HEK293T (cell line): Measurements from ENCODE around the gene RORB.

Experiments
- CTCF ChIA-PET: fragments of 350-600 bp; formaldehyde crosslinking; extraction: SDS; loops from one replicate; lab custom pipeline; 2021; ENCODE audit warnings: antibody characterized with exemption, inconsistent platforms; lab: Yijun Ruan, JAX
- POLR2A ChIA-PET: fragments of 350-600 bp; formaldehyde crosslinking; extraction: SDS; loops from one replicate; lab custom pipeline; 2020; ENCODE audit warnings: antibody characterized with exemption, inconsistent platforms; lab: Yijun Ruan, JAX
- DNase-seq: peaks from one replicate; pipeline ENCODE4 v3.0.0; 2012; ENCODE audit warnings: mixed read lengths; ENCODE audit errors: extremely low spot score
- ARNT ChIP-seq: fragments of 450-650 bp; IDR thresholded peaks from 2 replicates; pipeline ENCODE4 v1.6.1; 2017; ENCODE audit warnings: mild to moderate bottlenecking
- BHLHE40 ChIP-seq: fragments of 450-650 bp; IDR thresholded peaks from 2 replicates; pipeline ENCODE4 v1.6.1; 2016; ENCODE audit warnings: mild to moderate bottlenecking, moderate library complexity, borderline replicate concordance
- CTBP1 ChIP-seq: fragments of 450-650 bp; IDR thresholded peaks from 2 replicates; pipeline ENCODE4 v1.6.1; 2016; ENCODE audit warnings: borderline replicate concordance
- ELF4 ChIP-seq: fragments of 450-650 bp; IDR thresholded peaks from 2 replicates; pipeline ENCODE4 v1.6.1; 2017; ENCODE audit warnings: antibody characterized with exemption
- FOXA1 ChIP-seq: fragments of 450-650 bp; IDR thresholded peaks from 2 replicates; pipeline ENCODE4 v1.6.1; 2016; ENCODE audit warnings: mild to moderate bottlenecking
- FOXK2 ChIP-seq: fragments of 450-650 bp; IDR thresholded peaks from 2 replicates; pipeline ENCODE4 v1.6.1; 2016; ENCODE audit warnings: mild to moderate bottlenecking
- FOXM1 ChIP-seq: fragments of 450-650 bp; IDR thresholded peaks from 2 replicates; pipeline ENCODE4 v1.6.1; 2017; ENCODE audit warnings: mild to moderate bottlenecking, borderline replicate concordance
- HDGF ChIP-seq: fragments of 450-650 bp; IDR thresholded peaks from 2 replicates; pipeline ENCODE4 v1.6.1; 2017; ENCODE audit warnings: antibody characterized with exemption, borderline replicate concordance
- L3MBTL2 ChIP-seq: fragments of 450-650 bp; conservative IDR thresholded peaks from 2 replicates; pipeline ENCODE4 v1.6.1; 2016; ENCODE audit warnings: mild to moderate bottlenecking
- LEF1 ChIP-seq: fragments of 450-650 bp; IDR thresholded peaks from 2 replicates; pipeline ENCODE4 v1.6.1; 2017; ENCODE audit warnings: mild to moderate bottlenecking, borderline replicate concordance
- NFRKB ChIP-seq: fragments of 450-650 bp; IDR thresholded peaks from 2 replicates; pipeline ENCODE4 v1.6.1; 2016; ENCODE audit warnings: mild to moderate bottlenecking, moderate library complexity
- SP1 ChIP-seq: fragments of 450-650 bp; IDR thresholded peaks from 2 replicates; pipeline ENCODE4 v1.6.1; 2017
- SUZ12 ChIP-seq: fragments of 450-650 bp; IDR thresholded peaks from 2 replicates; pipeline ENCODE4 v1.6.1; 2016; ENCODE audit warnings: mild to moderate bottlenecking
- TARDBP ChIP-seq: fragments of 450-650 bp; IDR thresholded peaks from 2 replicates; pipeline ENCODE4 v1.6.1; 2016
- ZNF384 ChIP-seq: fragments of 450-650 bp; IDR thresholded peaks from 2 replicates; pipeline ENCODE4 v1.6.1; 2016
- TF ChIP-seq, protein P1 (sequence below): fragments of 450-650 bp; IDR thresholded peaks from 2 replicates; pipeline ENCODE4 v1.6.1; 2016

Gene RORB

DNA sequence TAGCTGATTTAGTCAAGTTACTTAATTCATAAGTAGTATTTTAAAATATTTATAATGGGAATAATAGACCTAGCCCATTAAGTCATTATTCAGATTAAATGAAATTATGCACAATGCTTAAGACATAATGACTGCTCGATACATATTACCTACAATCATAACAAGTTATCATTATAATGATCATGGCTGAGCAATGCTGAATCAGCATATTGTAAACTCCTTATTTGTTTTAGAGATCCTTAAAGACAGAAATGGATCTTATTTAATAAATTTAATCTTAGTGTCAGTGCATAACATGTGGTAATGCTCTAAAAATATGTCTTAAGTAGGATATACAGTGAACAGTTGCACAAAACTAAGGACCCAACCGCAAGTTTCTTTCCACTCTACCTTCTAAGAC, 221.6 kb downstream of the RORB start:
- ChIA-PET POLR2A (no interaction called here), CTCF (no interaction called here)
- DNase-seq = no peak
- TF ChIP-seq NFRKB = no peak
- TF ChIP-seq ZNF384 = no peak
- TF ChIP-seq CTBP1 = no peak

DNA sequence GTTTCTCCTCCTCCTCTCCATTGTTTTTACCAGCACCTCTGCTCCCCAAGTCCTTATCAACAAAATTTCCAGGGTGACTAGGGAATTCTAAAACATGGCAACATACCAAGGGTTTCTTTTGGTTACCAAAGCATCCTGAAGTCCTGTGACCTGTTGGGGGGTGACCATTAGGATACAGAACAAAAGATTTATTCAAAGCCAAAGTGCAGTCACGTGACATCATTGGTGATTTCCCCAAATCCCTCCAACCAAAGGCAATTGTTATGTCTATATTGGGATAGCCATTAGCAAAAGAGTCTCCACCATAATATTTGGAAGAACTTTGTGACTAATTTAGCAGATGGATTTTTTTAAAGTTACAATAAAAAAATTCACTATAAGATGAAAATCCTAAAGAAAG, 222.2 kb downstream of the RORB start:
- TF ChIP-seq FOXM1 (no peak), NFRKB (no peak), ARNT (no peak), HDGF (no peak), ZNF384 (no peak), CTBP1 (no peak), FOXK2 (no peak), L3MBTL2 (no peak), SP1 (no peak), FOXA1 (no peak)
- DNase-seq = no peak
- CTCF ChIA-PET = no interaction called here
- POLR2A ChIA-PET = no interaction called here

DNA sequence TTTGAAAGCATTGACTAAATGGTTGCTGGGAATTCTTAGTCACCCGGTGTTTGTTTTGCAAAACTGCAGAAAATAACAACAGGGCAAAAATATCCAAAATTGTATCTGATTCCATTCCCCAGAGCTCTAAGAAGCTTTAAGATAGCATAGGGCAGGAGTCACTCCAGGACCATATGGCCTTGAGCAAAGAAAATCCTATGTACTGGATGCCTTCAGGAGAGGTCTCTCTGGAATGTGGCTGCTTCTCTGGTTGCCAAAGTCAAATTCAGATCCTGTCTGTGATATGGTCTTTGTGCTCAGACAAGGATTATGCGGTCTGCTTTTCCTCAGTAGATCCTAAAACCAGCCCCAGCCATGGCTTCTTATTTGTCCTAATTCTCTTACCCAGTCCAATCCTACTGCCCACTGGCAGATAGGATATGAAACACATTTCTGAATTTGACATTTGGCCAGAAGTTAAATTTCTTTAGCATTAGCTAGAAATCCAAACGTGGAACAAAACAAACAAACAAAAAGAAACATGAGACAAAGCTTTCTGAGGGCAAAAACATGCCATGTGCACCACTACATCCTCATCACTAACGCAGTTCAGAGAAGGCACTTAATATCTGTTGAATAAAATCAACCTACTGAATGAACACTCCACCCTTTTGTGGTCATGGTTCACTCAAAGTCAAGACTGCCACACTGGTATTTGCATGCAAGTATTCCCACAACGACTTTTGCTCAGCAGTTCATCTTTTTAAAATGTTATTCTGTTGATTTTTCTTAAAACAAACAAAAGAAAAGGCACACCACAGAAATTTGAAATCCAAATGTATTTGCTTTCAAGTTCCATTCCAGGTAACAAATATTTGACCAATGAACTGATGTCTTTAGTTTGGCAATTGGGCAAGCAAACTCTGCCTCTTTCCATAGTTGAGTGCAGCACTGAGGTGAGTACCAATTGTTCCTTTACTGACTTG, 224.8 kb downstream of the RORB start:
- POLR2A ChIA-PET = no interaction called here
- DNase-seq = no peak
- CTCF ChIA-PET = no interaction called here
- TF ChIP-seq LEF1 = no peak
- no peak for TF ChIP-seq SP1
- no peak for TF ChIP-seq BHLHE40
- TF ChIP-seq ARNT = no peak
- no peak for TF ChIP-seq NFRKB
- TF ChIP-seq HDGF = no peak
- TF ChIP-seq SUZ12 = no peak

GRCh38 chr9:74724317-74724716, 227.2 kb downstream of the RORB start:
- TF ChIP-seq L3MBTL2 (no peak), ELF4 (no peak), SP1 (no peak), FOXM1 (no peak), ARNT (no peak), SUZ12 (no peak), ZNF384 (no peak), FOXA1 (no peak), NFRKB (no peak), TARDBP (no peak), CTBP1 (no peak), HDGF (no peak), FOXK2 (no peak), LEF1 (no peak), BHLHE40 (no peak)
- TF ChIP-seq, protein P1, sequence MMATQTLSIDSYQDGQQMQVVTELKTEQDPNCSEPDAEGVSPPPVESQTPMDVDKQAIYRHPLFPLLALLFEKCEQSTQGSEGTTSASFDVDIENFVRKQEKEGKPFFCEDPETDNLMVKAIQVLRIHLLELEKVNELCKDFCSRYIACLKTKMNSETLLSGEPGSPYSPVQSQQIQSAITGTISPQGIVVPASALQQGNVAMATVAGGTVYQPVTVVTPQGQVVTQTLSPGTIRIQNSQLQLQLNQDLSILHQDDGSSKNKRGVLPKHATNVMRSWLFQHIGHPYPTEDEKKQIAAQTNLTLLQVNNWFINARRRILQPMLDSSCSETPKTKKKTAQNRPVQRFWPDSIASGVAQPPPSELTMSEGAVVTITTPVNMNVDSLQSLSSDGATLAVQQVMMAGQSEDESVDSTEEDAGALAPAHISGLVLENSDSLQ = no peak
- DNase-seq = no peak
- CTCF ChIA-PET = no interaction called here
- POLR2A ChIA-PET = no interaction called here

DNA sequence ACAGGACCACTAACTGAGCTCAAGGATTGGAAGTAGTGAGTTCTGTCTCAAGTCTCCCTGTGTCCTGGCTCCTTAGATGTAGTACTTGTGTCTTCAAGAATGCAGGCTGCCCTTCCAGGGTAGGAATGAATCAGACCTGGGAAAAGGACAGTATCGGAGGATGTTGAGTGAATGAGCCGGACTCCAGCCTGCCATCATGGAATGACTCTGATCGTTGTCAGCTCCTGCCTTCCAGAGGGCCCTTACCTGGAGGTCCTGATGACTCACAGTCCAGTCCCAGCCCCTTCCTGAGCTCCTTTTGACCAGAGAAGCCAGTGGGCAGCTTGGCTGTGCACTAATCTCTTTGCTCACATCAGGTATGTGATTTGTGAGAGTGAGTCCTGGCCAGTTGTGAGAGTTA, 229.4 kb downstream of the RORB start:
- POLR2A ChIA-PET = no interaction called here
- CTCF ChIA-PET = no interaction called here
- TF ChIP-seq SP1 (no peak), ARNT (no peak), FOXM1 (no peak), BHLHE40 (no peak), CTBP1 (no peak), LEF1 (no peak), ZNF384 (no peak), FOXA1 (no peak), NFRKB (no peak), FOXK2 (no peak), HDGF (no peak), ELF4 (no peak), SUZ12 (no peak), L3MBTL2 (no peak), TARDBP (no peak)
- TF ChIP-seq, protein P1 = no peak
- no peak for DNase-seq

DNA sequence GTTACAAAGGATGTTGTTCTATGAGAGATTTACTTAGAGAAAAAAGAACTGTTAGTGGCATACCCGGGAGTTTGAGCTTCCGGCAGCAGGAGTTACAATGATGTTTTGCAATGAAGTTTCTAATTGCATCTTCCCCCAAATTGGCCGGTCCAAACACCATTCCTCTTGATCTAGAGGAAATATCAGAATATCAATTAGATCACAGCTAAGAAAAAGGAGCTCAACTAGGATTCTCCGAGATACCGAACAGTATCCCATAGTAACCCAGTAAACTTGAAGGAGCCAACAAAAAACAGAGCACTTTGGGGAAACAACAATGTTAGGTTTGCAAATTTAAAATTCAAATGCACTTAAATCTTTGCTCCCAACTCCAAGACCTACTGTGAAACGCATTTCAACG, 231.0 kb downstream of the RORB start:
- no peak for DNase-seq
- POLR2A ChIA-PET = no interaction called here
- CTCF ChIA-PET = no interaction called here
- TF ChIP-seq BHLHE40 (no peak), FOXA1 (no peak), ZNF384 (no peak), ELF4 (no peak), HDGF (no peak), L3MBTL2 (no peak), TARDBP (no peak), NFRKB (no peak), FOXK2 (no peak), SUZ12 (no peak), ARNT (no peak), CTBP1 (no peak), LEF1 (no peak)
